MCF 10A (cell line): Measurements from ENCODE around the gene ELFN1. TPM values are rescaled to one million over a fixed set of nuclear protein-coding genes. Genes with fewer than 3 reads are reported as not detected.

Experiments used
- BruUV-seq: library from RNA; stranded (reverse); fragments of 400-500 nt; replicated peaks from 2 replicates; lab custom pipeline; 2021; lab: Mats Ljungman, UMichigan
- CTCF ChIA-PET: fragments of 300-600 bp; sonication (Branson Sonifier 250); formaldehyde crosslinking; extraction: SDS; loops from one replicate; lab custom pipeline; 2021; ENCODE audit warnings: antibody characterized with exemption, inconsistent platforms; lab: Yijun Ruan, JAX
- POLR2A ChIA-PET: fragments of 300-600, 350-650 bp; sonication (Branson Sonifier 250); formaldehyde crosslinking; extraction: SDS; loops from one replicate; lab custom pipeline; 2020; ENCODE audit warnings: antibody characterized with exemption, inconsistent platforms; lab: Yijun Ruan, JAX
- DNase-seq: peaks from one replicate; pipeline ENCODE4 v3.0.0-alpha.2; 2018; ENCODE audit not compliant: unreplicated experiment
- H3K27ac Mint-ChIP-seq: one replicate; pipeline ENCODE4 v1.8.0; 2022; ENCODE audit warnings: mild to moderate bottlenecking, low read depth, mixed read lengths; ENCODE audit not compliant: unreplicated experiment
- H3K27me3 Mint-ChIP-seq: one replicate; pipeline ENCODE4 v1.8.0; 2022; ENCODE audit warnings: mixed read lengths; ENCODE audit not compliant: insufficient read depth, unreplicated experiment
- H3K36me3 Mint-ChIP-seq: one replicate; pipeline ENCODE4 v1.8.0; 2022; ENCODE audit warnings: mild to moderate bottlenecking, moderate library complexity, mixed read lengths; ENCODE audit not compliant: insufficient read depth, unreplicated experiment
- H3K4me1 Mint-ChIP-seq: one replicate; pipeline ENCODE4 v1.8.0; 2022; ENCODE audit warnings: mixed read lengths; ENCODE audit not compliant: insufficient read depth, unreplicated experiment
- H3K4me3 Mint-ChIP-seq: one replicate; pipeline ENCODE4 v1.8.0; 2022; ENCODE audit warnings: mild to moderate bottlenecking, moderate library complexity, mixed read lengths; ENCODE audit not compliant: unreplicated experiment
- H3K9me3 Mint-ChIP-seq: one replicate; pipeline ENCODE4 v1.8.0; 2022; ENCODE audit warnings: mixed read lengths; ENCODE audit not compliant: unreplicated experiment
- intact Hi-C: fragments of 100-400 bp; cut with micrococcal nuclease; formaldehyde crosslinking; loops from 2 replicates; pipeline ENCODE4 v1.14.1; 2022
- total RNA-seq: library from RNA; stranded (reverse); gene quantifications from 2 replicates; pipeline ENCODE4 v1.2.3, GENCODE V29; 2022
- TF ChIP-seq, protein P1 (sequence below): fragments of 200-600 bp; IDR thresholded peaks from one replicate; pipeline ENCODE4 v1.8.0; 2022; ENCODE audit warnings: antibody characterized with exemption, mild to moderate bottlenecking; ENCODE audit not compliant: unreplicated experiment

The ELFN1 gene
- total RNA-seq, 1 experiment from 2014 or later: not detected

DNA sequence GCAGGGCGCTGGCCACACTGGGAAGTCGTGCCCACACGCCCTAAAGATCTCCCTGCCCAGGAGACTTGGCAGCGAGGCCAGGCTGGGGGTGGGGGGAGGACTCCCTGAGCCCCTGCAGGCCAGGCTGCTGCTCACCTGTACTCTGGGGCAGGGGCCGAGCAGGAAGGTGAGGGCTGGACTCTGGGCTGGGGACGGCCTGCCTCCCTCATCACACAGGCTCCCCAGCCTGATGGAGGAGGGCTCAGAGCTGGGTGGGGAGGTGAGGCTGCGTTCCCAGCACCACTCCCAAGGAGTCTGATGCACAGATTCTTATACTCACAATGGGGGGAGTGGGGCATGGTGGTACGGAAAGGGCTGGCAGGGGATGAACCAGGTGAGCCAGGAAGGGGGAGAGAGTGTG, 71.2 kb downstream of the ELFN1 start:
- TF ChIP-seq, protein P1, sequence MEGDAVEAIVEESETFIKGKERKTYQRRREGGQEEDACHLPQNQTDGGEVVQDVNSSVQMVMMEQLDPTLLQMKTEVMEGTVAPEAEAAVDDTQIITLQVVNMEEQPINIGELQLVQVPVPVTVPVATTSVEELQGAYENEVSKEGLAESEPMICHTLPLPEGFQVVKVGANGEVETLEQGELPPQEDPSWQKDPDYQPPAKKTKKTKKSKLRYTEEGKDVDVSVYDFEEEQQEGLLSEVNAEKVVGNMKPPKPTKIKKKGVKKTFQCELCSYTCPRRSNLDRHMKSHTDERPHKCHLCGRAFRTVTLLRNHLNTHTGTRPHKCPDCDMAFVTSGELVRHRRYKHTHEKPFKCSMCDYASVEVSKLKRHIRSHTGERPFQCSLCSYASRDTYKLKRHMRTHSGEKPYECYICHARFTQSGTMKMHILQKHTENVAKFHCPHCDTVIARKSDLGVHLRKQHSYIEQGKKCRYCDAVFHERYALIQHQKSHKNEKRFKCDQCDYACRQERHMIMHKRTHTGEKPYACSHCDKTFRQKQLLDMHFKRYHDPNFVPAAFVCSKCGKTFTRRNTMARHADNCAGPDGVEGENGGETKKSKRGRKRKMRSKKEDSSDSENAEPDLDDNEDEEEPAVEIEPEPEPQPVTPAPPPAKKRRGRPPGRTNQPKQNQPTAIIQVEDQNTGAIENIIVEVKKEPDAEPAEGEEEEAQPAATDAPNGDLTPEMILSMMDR: no peak
- H3K27ac Mint-ChIP-seq: no peak overlapping the region
- CTCF ChIA-PET: no interaction called here
- intact Hi-C loops: no loop called here
- no peaks in the 10 kb centered on the region for H3K4me1 Mint-ChIP-seq
- POLR2A ChIA-PET: no interaction called here
- H3K9me3 Mint-ChIP-seq: no peaks in the 10 kb centered on the region
- DNase-seq: no peak
- no peak overlapping the region for H3K4me3 Mint-ChIP-seq
- H3K27me3 Mint-ChIP-seq: peaks cover 33% of the 10 kb centered on the region
- no peaks in the 10 kb centered on the region for H3K36me3 Mint-ChIP-seq
- no TSS peak for BruUV-seq

DNA sequence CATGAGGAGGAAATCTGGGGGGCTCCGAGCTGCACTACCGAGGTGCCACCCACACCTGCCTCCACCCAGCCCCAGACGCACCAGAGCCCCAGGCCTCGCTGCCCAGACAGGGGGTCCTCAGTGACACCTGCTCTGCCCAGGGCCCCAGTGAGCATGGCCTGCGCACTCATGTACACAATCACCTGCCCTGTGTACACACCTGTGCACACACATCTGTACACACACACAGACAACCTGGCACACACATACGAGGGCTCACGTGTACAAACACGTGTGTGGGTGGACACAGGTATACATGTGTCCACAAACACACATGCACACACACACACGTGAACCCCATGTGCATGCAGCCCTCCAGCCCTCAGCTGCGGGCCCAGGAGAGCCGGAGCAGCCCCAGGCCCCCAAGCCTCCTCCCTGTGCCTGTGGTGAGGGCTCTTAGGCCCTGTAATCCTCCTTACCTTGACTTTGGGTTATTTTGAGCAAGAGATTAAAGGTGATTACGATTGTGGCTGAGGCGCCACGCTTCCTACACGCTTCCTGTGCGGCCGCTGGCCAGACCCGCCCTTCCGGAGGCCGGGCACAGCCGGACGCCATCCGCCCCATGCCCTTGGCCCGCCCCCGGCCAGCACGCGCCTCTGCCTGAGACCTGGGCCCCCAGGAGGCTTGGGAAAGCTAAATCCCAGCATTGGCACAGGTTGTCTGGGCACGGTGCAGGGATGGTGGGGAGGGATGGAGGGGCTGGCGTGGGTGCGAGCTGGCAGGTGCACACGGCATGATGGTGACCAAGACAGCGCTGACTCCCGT, 71.9 kb downstream of the ELFN1 start:
- TF ChIP-seq, protein P1: no peak
- BruUV-seq: no TSS peak
- H3K4me1 Mint-ChIP-seq: no peaks in the 10 kb centered on the region
- ChIA-PET CTCF (no interaction called here), POLR2A (no interaction called here)
- no peak overlapping the region for H3K27ac Mint-ChIP-seq
- intact Hi-C loops: no loop called here
- no peaks in the 10 kb centered on the region for H3K9me3 Mint-ChIP-seq
- H3K4me3 Mint-ChIP-seq: no peak overlapping the region
- H3K27me3 Mint-ChIP-seq: peaks cover 26% of the 10 kb centered on the region
- DNase-seq: no peak
- no peaks in the 10 kb centered on the region for H3K36me3 Mint-ChIP-seq

DNA sequence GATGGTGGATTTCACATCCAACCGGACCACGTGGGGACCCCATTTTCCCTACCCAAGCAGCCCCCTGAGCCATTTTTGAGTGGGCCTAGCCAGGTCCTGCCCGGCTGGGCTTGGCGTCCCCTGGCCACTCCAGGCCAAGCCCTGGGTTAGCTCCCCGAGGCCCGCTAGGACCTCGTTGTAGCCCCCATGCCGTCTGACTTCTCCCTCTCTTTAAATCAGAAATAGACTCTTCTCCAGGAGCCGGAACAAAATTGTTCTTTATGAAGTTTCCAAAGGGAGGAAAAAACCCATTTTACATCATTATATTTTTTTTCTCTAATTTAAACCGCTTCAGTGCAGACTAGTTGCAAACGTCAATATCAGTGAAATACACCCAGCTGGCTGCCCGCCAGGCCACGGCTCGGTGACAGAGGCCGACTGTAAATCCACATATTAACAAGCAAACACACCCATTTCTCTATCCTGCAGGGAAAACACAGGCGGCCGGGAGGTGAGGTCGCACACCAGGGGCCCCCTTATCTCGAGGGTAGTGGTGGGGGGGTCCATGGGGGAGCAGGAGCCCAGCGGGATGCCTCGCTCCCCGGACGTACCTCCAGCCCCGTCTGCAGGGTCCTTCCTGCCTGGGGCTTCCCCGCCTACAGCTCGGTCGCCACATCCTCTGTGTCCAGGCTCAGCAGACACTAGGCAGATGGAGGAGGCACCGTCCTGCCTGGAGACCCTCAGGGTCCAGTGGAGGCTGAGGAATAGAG, 72.7 kb downstream of the ELFN1 start:
- Mint-ChIP-seq H3K4me1 (no peaks in the 10 kb centered on the region), H3K27me3 (peaks cover 22% of the 10 kb centered on the region), H3K36me3 (no peaks in the 10 kb centered on the region), H3K4me3 (no peak overlapping the region), H3K9me3 (no peaks in the 10 kb centered on the region), H3K27ac (no peak overlapping the region)
- TF ChIP-seq, protein P1: no peak
- no TSS peak for BruUV-seq
- no peak for DNase-seq
- intact Hi-C loops: no loop called here
- ChIA-PET POLR2A (no interaction called here), CTCF (interaction anchor here (0.7 kb wide), 1 partner anchor 306 kb away, joined by 4 read pairs; no protein-coding TSS in a partner anchor)

DNA sequence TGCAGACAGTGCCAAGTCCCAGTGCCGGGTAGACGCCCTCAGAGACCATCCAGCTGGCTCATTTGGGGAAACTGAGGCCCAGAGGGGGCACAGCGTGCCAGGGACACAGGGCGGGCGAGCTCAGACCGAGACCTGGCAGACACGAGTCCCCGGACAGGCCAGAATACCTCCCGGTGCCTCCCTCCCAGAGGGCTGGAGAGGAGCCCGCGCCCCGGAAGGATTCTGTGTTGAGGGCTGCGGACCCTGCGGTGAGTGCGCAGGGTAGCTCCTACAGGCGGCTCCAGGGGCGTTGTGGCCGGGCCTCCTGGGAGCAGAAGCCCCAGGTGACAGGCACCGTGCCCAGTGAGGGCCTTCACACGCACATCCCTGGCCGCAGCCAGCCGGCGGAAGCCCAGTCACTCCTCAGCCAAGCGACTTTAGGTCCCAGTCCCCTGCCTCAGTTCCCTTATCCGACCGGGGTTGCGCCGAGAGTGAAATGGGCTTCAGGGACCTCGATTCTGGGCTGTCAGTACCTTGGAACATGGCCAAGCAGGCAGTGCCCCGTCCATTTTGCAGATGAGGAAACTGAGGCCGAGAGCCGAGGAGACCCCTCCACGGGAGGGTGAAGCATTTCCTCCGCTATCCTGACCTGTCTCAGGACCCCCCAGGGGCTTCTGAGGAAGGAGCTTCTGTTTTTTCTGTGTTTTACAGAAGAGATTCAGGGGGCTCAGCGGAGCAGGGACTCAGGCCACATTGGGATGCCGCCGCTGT, 73.6 kb downstream of the ELFN1 start:
- H3K9me3 Mint-ChIP-seq: no peaks in the 10 kb centered on the region
- POLR2A ChIA-PET: no interaction called here
- H3K4me3 Mint-ChIP-seq: no peak overlapping the region
- peaks cover 22% of the 10 kb centered on the region for H3K27me3 Mint-ChIP-seq
- TF ChIP-seq, protein P1: no peak
- H3K36me3 Mint-ChIP-seq: no peaks in the 10 kb centered on the region
- no peak overlapping the region for H3K27ac Mint-ChIP-seq
- no TSS peak for BruUV-seq
- H3K4me1 Mint-ChIP-seq: no peaks in the 10 kb centered on the region
- CTCF ChIA-PET: interaction anchor here (0.7 kb wide), 1 partner anchor 305 kb away, joined by 4 read pairs; no protein-coding TSS in a partner anchor
- intact Hi-C loops: no loop called here
- no peak for DNase-seq
